ENCODE data around the gene SLC39A10.

- no peak for TF ChIP-seq CTCF (IDR thresholded peaks at IDR 0.05)
- no peak for TF ChIP-seq POLR2A (IDR thresholded peaks at IDR 0.05)
Observed at GRCh38 chr2:195649629-195650190, 7.3 kb upstream of the SLC39A10 start.
